Measurements from ENCODE around the gene ADTRP.
"Not testable (repeated sequence)": the region's sequence is repeated elsewhere in the genome, so short reads cannot be mapped to it uniquely, and the experiment has no call there.

ADTRP gene

DNA sequence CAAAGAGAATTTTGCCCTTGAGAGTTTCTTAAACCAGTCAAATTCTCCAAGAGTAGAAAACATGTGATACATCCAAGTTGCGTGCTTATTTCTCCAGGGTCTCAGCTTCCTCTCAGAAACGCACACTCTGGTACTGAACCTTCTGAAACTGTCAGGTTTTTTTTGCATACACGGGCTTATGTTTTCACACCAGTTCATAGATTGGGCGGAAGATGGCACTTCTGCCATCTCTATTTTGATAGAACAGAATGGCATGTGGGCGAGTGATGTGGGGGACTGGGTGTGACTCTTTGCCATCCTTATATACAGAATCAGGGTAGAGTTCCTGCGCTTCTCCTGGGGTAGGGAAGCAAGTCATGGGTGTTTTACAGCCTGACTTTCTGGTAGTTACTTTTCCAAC is 56.4 kb downstream of the ADTRP start:
- DNase-seq, result no peak

DNA sequence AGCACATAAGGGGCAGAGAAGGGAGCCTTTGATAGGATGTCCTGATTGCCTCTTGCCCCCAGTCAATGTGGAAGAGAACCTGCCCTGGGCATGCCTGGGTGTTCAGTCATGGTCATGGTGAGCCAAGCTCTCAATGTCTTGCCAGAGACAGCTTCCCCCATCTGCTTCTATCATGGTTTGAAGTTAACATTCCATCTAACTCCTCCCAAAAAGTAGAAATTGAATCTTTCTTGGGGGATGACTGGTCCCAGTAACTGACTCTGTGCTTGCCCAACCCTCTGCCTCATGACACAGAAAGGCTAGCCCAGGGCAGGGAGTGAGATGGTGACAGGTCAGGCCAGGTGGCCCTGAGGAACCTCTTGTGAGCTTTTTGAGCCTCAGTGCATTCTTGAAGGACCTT is 60.1 kb downstream of the ADTRP start:
- no peak for DNase-seq

DNA sequence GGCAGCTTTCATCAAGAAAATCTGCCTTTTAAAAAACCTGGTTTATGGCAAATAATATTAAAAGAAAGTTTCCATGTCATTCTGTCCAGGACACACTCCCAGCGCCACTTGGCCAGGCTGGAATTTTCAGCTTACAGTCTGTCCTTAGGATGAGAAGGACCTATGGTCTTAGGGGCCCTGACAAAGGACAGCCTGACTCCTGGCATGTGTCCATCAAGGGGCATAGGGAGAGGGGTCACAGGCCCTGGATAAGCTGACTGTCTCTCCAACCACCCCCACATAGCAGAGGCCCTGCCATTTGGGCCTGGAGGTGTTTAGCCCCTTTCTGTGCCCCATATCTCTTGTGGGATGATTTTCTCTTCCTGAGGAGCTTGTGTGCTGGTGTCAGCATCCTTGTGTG is 60.6 kb downstream of the ADTRP start:
- no peak for DNase-seq

DNA sequence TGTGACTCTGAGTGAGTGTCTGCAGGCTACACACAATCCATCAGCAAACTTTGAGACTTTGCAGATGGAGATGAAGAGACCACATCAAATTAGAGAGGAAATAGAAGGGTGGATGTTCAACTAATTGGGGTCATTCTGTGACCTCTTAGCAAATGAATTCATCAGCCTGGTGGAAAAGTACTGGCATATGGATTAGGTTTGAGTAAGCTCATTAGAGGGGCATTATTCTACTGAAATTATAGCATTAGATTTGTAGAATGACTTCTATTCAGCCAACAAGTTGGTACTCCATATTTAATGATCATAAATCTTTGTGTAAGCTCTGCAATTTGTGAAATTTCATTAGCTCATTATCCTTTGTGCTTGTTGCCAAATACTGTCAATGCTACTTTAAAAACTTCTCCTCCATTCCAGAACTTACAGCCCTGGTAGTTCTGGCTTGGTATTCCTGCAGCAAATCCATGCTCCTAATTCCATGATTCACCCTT is 63.8 kb downstream of the ADTRP start:
- DNase-seq, result no peak

DNA sequence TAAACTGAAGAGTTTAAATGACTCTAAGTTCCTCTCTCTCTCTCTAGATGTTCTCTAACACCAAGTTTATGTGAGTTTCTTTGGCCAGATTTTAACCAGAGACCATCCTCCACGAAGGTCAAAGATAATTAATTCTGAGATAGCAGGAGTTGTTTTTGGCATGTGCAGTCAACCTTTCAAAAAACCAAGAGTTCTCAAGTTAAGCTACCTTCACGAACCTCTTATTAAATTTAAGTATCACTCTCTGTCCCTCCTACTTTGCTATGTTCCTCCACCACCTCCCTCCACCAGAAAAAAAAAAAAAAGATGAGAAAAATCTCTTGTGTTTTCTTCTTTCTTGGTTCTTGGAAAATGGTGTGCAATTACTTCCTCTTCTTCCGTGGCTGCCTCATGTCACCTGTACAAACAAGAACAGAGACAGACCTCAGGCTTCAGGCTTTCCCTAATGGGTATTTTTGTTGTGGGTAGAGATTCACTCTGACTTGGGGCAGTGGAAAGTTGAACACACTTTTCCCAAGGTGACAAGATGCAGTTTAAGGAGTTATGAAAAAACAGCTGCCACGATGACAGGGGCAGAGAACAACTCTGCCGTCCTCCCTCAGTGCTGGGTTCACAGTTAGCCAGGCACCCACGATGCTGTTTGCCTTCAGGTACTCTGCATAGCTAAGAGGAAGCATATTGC is 64.3 kb downstream of the ADTRP start:
- DNase-seq, result peak; percentile 37

DNA sequence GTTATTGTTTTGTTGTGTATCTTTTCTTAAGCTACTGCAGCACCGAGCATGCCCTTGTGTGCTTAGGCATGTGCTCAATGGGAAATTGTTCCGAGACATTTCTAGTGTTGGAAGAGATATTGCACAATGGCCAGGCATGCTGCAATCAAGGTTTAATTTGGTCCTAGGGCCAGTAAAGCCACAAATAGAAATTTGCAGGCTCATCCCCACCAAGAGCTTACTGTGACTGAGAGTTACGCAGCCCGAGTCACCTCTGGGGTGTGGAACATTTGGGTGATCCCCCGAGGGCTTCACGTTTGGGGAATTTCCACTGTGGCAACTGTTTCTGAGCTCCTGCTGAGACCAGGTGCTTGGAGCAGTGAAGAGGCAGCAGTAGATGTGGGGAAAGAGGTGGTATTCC is 65.8 kb downstream of the ADTRP start:
- DNase-seq, result no peak

DNA sequence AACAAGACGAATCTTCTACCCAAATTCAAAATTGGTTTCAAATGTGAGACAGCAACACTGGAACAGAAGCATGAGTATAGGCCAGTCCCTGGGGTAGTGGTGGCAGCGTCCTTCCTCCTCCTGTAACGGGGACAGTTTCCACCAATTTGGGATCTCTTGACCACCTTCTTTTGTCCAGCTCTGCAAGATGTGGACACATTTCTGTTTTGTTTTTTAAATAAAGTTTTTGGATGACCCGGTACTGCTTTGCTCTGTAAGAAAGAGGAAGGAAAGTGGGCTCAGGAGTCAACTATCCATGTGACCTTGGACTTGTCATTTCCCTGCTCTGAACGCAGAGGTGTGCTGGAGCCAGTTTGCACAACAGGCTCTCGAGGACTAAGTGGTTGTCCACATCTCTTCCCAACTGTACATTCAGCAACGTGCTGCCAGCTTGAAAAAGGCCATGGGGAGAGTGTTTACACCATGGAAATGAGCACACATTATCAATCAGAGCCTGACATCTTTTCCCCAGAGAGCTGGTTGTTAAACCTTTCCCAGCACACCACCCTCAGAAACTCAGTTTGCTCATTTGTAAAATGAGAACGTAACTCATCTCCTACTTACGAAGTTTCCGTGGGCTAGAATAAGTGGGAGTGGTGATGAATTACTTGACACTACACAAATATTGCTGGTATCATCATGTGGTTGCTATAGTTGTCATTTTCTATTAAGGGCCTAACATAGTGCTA is 66.5 kb downstream of the ADTRP start:
- DNase-seq, result no peak

DNA sequence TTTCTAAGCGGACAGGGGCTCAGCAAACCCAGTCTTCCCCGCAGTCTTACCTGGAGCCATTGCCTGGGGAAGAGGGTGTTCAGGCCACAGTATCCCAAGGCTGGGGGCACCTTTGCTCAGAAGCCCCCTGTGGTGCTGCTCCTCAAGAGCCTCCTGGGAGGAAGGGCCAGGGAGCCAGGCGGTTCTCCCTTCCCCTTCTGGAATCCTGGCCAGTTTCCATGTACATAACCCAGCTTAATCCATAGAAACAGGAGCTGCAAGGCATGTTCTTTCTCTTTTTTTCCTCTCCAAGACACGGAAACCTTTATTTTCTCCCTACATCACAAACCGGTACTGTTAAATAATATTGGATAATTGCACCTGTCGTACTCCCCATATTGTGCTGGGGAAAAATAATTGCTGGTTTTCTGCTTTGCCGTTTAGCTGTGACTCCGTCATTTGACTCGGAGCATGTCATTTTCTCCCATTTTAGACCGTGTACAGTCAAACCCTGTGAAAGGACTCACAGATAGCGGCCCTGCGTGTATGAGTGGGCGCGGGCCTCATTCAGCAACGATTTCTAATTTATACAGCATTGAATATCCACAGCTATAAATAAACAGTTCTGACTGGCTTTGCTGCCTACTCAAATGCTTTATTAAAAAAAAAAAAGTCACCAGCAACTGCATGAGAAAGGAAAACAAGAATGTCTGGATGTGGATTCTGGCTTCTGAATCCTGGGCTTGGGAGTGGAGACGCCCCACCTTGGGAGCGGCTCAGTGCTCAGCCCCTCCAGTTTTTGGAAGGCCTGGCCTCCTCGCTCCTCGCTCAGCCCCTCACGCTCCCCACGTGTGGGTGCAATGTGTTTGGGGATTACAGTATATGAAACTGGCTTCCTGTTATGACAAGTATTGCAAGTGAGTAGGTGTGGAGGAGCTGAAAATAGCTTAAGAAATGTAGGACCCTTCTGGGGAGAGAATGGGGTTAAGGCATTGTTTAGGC is 67.3 kb downstream of the ADTRP start:
- DNase-seq, result no peak

DNA sequence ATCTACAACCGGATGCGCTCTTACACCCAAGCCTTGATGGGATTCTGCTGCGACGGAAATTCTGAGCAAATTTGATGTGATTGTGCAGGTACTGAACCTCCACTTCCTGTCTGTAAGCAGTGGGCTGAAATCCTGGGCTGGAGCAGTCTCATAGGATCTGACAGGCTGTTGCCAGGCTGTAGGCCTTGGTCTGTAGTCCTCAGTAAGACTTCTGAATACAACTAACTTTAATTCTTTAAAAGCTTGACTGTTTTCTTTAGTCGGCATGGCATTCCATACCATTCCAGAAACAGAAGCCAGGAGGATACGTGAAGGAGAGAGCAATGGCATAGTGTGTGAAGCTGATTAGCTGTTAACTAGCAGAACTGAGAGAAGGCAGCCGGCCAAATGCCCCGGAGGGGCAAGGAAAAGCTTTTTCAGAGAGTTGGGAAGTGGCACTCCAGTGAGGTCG is 68.3 kb downstream of the ADTRP start:
- peak; percentile 52 for DNase-seq

DNA sequence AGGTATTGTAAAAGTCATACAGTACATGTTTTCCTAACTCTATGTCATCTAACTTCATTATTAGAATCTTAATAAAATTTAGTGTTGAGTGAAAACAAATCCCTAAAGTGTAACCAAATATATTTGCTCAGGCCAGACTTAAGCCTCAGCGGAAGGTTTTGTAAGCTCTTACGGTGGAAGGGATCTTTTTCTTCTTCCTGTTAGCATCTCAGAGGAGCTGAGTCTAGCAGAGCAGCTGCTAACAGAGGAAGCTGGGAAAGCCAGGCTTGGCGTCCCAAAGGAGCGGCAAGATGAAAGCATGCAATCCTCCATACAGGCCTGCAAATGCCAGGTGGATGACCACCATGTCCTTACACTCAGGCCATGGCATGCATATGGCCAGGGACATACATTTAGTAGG is 72.4 kb downstream of the ADTRP start:
- no peak for DNase-seq

DNA sequence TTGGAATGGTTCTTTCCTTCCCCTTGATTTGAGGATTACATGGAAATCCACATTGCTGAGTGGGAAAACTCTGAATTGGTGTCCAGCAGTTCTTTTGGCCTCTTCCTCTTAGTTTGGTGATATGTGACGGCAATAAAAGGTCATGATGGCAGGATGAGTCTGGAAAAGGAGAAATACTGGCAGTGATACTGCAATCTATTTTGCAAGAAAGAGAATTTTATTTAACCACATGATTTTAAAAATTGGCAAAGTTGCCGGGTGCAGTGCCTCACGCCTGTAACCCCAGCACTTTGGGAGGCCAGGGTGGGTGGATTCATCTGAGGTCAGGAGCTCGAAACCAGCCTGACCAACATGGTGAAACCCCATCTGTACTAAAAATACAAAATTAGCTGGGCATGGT is 73.1 kb downstream of the ADTRP start:
- no peak for DNase-seq

DNA sequence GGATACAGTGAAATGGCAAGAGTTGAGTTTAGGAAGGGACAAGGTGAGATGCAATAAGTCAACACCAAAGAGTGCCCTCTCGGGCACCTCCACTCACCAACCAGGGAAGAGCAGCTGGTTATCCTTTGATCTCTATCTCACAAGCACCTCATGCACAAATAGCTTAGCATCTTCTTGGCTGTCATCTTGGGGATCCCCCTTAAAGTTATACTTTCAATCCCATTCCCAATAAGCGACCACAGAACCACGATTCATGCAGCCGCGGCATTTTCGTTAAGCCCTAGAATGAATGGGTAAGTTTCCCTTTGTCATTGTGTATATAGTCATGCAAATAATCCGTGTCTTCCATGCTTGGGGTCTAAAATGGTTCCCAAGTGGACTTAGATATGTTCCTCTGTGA is 73.5 kb downstream of the ADTRP start:
- no peak for DNase-seq

DNA sequence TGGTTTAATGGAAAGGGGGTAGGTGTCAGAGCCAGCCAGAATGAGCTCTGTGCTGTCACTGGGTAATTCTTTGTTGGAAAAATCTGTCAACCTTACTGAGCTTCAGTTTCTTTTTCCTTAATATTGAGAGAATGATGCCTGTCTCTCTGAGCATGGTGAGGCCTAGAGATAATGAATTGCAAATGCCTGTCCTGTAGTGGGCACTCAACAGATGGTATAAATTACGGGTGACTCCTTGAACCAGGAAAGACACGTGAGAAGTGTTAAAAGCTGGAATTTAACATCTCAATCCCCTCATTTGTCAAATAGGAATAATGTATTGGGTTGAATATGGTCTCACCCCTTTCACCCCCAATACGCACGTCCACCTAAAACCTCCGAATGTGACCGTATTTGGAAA is 74.9 kb downstream of the ADTRP start:
- no peak for DNase-seq

DNA sequence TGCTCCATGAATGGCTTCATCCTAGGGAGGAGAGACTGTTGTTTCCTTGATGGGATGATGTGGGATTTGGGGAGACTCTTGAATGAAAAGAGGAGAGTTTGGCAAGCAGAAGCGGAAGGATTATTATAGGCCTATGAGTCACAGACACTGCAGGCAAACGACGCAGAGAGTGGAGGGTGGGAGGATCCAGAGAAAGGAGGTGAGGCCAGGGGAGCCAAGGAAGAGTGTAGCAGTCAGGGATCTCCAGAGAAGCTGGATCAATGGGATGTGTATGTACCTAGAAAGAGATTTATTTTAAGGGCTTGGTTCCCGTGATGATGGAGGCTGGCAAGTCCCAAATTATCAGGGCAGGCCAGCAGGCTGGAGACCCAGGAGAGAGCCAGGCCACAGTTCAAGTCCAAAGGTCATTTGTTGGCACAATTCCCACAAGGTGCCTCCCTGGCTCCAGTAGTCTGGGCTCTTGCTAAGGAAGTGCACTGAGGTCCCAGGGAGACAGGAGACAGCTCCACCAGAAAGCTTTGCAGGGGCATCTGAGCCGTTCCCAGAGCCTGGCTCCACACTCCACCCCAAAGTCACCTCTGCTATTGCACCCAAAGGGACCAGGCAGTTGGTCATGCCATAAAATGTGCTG is 76.0 kb downstream of the ADTRP start:
- no peak for DNase-seq

DNA sequence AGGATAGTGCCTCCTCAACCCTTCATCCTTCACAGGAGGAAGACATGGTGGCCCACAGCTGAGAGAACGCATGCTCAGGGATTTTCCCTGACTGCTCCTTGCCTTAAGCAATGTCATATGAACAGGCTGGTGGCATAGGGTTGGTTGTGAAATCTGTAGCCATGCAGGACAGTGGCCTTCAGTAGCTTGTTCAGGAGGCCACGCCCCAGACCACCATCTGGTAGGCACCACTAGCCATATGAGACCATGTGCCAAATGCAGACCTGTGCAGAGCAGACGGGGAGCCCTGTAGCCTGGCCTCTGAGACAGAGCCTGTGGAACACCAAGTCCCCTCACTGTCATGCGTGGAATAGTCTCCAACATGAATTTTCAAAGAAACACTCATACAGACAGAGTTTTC is 76.5 kb downstream of the ADTRP start:
- no peak for DNase-seq

DNA sequence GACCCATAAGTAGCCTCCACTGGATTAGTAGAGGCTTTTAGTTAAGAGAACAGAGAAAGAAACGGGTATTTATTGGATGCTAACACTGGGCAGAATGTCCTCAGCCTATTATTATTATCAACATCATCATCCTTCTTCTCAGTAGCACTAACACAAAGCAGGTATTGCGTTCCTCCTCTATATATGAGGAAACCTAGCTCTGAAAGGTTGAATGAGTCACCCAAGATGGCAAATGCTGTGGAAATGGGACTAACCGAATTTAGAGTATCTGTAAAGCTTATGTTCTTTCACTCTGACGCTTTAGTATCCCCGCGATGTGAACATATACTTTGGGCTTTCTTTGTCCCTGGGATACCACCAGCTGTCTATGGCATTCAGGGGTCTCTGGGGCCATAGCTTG is 77.0 kb downstream of the ADTRP start:
- no peak for DNase-seq

DNA sequence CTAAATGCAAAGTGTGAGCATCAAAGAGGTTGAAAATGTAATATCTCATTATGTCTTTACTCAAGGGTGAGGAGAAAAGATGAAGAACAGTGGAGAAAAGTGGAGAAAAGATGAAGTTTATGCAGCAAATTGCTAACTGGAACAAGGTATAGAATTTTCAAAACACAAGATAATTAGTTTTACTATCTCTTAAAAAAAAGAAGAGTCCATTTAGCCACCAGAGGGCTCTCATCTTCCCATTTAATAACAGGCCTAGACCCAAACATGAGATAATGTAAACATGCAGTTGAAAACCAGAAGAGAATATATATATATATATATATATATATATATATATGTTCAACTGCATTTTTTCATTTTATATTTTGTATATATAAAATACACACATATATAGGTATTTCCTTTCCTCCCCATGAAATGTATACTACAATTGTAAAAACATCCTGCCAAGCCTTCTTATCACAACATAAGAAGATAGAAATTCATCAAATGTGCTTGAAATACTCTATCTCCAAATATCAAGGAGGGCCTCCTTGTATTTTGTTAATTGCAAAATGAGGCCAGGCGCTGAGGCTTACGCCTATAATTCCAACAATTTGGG is 78.4 kb downstream of the ADTRP start:
- peak; percentile 57 for DNase-seq

DNA sequence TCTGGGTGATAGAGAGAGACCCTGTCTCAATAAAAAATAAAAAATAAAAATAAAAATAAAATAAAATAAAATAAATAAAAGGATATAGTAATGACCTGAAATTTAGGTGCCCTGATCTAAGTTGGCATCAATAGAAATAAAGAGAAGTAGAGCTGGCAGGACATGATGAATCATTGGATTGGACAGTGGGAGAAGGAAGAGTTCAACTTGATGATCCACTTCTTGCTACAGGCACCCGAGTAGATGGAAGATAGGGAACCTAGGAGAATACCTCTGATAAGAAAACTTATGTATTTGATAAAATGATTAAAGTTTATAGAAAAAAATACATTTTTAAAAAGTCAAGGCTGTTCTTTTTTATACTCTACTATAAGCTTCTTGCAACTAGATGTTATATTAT is 79.0 kb downstream of the ADTRP start:
- no peak for DNase-seq

DNA sequence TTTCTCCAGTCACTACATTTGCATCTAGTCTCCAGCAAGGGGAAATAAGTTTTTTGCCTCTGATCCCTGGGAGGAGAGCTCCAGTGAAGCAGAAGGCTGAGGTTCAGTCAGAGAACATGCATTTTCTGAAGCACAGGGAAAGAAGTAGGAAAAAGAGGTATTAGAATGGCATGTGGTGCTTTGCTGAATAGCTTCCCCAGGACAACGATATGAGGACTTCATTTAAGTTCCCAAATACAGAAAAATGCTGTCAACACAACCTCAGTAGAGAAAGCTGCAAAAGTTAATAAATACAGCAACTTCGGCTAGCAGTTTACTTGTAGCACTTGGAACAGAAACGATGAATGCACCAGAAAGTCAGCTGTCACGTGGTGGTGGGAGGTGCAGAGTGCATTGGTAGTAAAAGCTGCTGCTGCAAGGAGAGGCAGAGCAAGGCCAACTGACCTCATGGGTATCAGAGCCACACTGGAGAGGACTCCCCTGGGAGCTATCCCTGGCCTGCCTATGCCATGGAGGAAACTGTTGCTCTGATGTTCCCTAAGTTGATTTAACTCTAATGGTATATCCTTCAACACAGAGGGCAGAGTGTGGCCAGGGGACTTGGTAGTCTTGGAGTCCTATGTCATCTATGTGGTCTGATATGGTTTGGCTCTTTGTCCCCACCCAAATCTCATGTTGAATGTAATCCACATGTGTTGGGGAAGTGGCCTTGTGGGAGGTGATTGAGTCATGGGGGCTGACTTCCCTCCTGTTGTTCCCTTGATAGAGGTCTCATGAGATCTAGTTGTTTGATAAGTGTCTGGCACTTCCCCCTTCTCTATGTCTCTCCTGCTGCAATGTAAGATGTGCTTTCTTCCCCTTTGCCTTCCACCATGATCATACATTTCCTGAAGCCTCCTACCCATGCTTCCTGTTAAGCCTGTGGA is 85.9 kb downstream of the ADTRP start:
- no peak for DNase-seq

DNA sequence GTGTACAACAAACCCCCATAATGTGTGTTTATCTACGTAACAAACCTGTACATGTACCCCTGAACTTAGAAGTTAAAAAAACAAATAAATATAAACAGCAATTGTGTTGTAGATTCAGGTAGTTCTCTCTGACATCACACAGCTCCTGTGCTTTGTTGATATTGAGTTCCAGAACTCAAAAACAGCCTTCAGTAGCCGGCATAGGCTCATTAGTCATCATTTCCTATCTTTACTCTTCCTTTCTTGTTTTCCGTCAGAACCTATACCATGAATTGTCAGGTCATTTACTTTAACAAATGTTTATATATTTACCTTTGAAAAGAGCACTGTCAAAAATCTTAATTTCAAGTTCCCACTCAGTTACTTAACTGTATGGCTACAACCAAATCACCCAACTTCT is 88.8 kb downstream of the ADTRP start:
- no peak for DNase-seq

DNA sequence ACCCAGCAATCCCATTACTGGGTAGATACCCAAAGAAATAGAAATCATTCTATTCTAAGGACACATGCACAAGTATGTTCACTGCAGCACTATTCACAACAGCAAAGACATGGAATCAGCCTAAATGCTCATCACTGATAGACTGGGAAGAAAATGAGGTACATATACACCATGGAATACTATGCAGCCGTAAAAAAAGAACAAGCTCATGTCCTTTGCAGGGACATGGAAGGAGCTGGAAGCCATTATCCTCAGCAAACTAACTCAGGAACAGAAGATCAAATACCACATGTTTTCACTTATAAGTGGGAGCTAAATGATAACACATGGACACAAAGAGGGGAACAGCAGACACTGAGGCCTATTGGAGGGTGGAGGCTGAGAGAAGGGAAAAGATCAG is 89.2 kb downstream of the ADTRP start:
- not testable (repeated sequence) for DNase-seq

DNA sequence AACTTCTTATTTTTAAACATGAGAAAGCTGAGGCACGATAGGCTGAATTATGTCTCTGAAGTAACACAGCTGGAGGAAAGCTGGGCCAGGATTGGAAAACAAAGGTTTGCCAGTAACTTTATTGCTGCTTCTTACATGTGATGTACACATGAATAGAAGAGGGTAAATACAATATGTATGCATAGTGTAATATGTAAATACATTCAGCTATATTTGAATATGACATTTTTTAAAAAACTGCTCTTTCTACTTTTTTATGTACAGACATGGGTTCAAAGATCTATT is 90.2 kb downstream of the ADTRP start:
- DNase-seq, result no peak

Data from CD4-positive, alpha-beta T cell treated with Interleukin-10 for 1 hour (primary cell).